GM12801 (cell line): ENCODE results near the gene HGD.

ENCODE experiments used
- TF ChIP-seq, protein P1 (sequence below): IDR thresholded peaks from one replicate; pipeline ENCODE4 v1.5.1; 2011; ENCODE audit warnings: control low read depth; ENCODE audit not compliant: insufficient read length; ENCODE audit errors: extremely low read depth

HGD gene

DNA sequence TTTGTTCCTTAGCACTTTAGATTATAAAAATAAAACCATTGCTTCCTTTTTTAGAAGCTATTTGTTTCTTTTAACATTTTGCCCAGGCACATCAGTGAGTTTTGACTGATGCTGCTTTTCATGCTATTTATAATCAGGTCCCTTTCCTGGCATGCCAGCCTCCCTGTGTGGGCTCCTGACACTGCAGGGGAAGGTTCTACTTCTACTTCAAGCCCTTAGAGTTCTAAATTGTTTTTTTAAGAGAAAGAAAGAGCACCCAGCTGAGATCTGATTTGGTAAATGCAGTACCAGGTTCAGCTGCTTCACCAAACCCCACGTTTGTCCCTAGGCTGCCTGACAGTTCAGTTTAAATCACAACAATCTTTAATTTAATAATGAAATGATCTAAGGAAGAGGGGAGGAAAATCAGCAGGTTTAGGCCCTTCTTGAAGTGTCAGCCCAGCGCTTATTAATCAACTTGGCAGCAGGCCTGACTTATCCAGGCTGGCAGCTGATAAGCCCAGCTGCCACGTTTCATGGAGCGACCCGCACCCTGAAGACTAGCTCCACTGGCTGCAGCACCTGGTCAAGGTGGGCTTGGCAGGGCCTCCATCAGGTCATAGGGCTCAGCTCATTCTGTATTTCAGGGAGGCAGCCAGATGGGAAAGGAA is 29.0 kb downstream of the HGD start:
- TF ChIP-seq, protein P1, sequence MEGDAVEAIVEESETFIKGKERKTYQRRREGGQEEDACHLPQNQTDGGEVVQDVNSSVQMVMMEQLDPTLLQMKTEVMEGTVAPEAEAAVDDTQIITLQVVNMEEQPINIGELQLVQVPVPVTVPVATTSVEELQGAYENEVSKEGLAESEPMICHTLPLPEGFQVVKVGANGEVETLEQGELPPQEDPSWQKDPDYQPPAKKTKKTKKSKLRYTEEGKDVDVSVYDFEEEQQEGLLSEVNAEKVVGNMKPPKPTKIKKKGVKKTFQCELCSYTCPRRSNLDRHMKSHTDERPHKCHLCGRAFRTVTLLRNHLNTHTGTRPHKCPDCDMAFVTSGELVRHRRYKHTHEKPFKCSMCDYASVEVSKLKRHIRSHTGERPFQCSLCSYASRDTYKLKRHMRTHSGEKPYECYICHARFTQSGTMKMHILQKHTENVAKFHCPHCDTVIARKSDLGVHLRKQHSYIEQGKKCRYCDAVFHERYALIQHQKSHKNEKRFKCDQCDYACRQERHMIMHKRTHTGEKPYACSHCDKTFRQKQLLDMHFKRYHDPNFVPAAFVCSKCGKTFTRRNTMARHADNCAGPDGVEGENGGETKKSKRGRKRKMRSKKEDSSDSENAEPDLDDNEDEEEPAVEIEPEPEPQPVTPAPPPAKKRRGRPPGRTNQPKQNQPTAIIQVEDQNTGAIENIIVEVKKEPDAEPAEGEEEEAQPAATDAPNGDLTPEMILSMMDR = no peak

DNA sequence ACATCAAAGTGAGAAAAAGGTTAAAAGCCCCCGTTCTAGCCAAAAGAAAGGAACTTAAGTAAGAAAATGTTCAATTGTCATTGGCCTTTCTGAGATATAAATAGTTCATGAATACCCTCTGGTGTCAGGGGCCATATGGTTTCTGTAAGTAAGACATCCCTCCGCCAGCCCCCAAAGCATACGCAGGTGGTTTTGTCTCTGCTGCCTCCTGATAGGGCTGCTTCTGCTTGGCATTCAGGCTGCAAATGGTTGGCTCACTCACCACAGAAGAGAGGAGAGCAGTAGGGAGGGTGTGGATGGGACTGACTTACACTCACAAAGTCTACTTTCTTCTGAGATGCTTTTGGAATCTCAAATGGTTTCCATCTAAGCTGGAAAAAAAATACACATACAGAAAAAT is 29.8 kb downstream of the HGD start:
- TF ChIP-seq, protein P1 = no peak

DNA sequence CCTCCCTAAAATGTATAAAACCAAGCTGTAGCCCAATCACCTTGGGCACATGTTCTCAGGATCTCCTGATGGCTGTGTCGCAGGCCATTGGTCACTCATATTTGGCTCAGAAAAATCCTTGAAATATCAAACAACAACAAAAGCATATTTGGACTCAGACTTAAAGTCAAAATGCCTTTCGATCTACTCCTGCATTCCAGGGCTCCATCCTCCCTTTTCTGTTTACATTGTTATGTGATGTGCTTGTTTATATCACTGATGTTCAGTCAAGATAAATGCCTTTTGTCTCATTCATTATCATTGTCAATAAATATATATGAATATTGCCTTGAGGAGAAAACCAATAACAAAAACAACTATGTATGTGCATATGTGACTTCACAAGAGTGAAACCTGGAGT is 31.7 kb downstream of the HGD start:
- TF ChIP-seq, protein P1 = no peak

DNA sequence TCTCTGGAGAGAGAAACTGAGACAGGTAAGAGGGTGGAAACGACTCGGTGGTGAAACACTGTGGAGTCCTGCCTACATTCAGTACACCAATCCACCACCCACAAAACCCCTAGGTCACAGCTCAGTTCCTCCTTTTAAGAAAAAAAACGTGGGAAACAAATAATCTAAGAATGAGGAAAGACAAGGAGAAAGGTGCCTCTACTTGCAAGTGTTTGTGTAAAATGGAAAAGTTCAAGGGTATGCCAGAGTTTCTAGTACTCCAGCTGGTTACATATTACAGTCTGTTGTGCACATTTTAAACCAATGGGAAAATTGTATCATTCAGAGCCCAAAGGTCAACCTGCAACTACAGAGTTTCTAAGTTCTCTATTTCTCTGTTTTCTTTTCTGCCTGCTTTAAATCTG is 32.2 kb downstream of the HGD start:
- TF ChIP-seq, protein P1 = no peak

DNA sequence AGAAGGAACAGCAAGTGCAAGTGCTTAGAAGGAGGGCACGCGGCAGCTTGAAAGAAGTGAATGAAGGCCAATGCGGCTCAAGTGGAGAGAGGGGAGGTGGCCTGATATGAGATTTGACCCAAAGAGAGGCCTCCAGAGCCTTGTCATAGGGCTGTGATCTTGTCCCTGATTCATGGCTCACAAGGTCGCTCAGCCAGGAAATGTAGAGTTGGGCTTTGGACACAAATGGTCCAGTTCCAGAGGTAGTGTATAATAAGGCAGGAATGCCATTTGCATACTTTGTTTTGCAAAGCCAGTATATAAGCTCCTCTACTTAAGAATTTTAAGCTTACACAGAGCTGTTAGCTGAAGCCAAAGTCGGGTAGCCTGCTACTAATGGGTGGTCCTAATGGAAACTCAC is 33.7 kb downstream of the HGD start:
- TF ChIP-seq, protein P1 = no peak

DNA sequence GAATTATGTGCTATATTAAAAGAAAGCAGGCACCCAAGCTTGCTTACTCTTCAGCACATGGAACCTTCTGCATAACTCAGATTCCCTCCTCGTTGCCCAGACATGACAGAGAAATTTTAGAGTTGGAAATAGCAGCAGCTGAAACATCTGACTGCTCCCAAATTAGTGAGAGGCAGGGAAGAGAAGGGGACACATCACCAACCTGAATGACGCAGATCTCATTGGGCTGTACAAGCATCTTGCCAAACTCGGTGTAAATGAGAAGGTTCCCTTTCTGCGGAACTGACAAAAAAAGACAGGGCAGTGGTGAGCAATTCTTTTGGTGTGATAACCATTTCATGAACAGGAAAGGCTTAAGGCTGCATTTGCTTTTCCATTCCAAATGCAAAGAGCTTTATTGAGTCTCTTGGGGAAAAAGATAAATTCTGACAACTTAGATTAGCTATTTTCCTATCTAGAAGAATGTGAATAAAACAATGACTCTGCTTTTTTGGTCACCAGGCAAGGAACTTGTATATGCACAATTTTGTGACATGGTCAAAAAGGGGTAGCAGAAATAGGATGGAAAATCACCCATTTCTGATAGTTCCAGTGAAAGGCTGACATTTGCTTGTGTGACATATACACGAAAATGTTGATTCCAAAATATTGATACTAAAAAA is 35.1 kb downstream of the HGD start:
- TF ChIP-seq, protein P1 = no peak

DNA sequence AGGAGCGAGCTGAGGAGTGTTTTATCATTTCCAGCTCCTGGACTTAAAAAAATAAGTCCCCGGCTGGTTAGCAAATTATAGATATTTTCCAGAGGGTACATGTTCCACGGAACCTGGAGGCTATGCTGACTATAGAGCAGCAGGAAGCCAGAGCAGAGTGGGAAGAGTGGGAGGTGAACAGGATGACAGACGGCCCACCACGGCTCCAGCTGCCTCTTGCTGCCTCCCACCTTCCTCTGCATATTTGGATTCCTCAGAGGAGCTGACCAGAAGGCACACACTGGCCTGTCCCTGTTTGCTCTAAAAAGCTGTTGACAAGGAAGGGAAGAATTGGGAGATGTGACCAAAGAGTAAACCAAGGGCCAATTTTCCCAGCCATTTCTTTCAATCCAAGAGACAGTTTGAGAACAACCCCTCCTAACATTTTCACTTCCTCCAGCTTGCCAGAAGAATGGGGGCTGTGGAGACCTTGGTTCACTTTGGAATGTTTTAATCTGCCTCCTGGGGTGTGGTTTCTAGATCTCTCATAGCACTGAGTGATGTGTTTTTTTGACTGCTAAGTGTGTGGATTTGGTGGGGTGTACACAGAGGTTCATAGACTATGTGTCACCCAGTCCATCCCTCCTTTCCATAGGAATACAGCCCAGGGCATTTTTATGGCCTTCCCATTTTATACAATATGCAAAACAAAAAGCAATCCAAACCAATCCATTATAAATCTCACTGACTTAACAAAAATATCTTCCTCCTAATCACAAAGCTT is 36.8 kb downstream of the HGD start:
- TF ChIP-seq, protein P1 = no peak
